ENCODE measurements around the gene MUC5AC. TPM values are rescaled to one million over a fixed set of nuclear protein-coding genes. Genes with fewer than 3 reads are reported as not detected.
A peak's percentile ranks its signal among the peaks of the same experiment; 100 is the strongest.

Gene MUC5AC
- total and polyA plus RNA-seq, 2 of the 13 experiments (the other 11 are each of a cell fraction or from before 2014, with no cell fraction given): under 0.01 TPM; not detected in 1

- BruUV-seq (replicated peaks): no TSS peak
- H3K27ac ChIP-seq (ENCODE audit: extremely low read length, insufficient read depth, low read length): no peak overlapping the region
- H3K9ac ChIP-seq (ENCODE audit: insufficient read depth, low read depth, low read length): no peak overlapping the region
- in situ Hi-C loops (cut with HindIII; ENCODE audit: extremely low pct_ligation_motif_present, low pct_unique_long_range_greater_than_20kb) (no loop called here), intact Hi-C loops (cut with micrococcal nuclease; ENCODE audit: unreplicated experiment) (no loop called here)
- ATAC-seq: peak; percentile 8
- H3K36me3 ChIP-seq (replicated peaks in 1 of 2; ENCODE audit: control insufficient read depth in 1 of 2, insufficient read depth in 2 of 2, low read length in 2 of 2): no peaks in the 10 kb centered on the region
- H3K9me3 ChIP-seq (ENCODE audit: low read length): no peaks in the 10 kb centered on the region
- H3K79me2 ChIP-seq (ENCODE audit: insufficient read depth, low read length): no peaks in the 10 kb centered on the region
- peaks cover 17 to 52% of the 10 kb centered on the region in 2 experiments; a peak in 4 of 5 replicates for H3K27me3 ChIP-seq (ENCODE audit: control insufficient read depth in 1 of 2, insufficient read depth in 2 of 2, low read length in 2 of 2)
- TF ChIP-seq ZNF234 (CRISPR knock-in tag; conservative IDR thresholded peaks at IDR 0.05): no peak
- TF ChIP-seq HNRNPL (IDR thresholded peaks at IDR 0.05; ENCODE audit: low read depth, low read length): no peak
- no peak for TF ChIP-seq ARNT2 (CRISPR knock-in tag; IDR thresholded peaks at IDR 0.05; ENCODE audit: low read depth)
- TF ChIP-seq, protein P1, sequence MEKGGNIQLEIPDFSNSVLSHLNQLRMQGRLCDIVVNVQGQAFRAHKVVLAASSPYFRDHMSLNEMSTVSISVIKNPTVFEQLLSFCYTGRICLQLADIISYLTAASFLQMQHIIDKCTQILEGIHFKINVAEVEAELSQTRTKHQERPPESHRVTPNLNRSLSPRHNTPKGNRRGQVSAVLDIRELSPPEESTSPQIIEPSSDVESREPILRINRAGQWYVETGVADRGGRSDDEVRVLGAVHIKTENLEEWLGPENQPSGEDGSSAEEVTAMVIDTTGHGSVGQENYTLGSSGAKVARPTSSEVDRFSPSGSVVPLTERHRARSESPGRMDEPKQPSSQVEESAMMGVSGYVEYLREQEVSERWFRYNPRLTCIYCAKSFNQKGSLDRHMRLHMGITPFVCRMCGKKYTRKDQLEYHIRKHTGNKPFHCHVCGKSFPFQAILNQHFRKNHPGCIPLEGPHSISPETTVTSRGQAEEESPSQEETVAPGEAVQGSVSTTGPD (CRISPR knock-in tag; IDR thresholded peaks at IDR 0.05): no peak
- no peak for TF ChIP-seq CAMTA2 (CRISPR knock-in tag; IDR thresholded peaks at IDR 0.05; ENCODE audit: borderline replicate concordance)
- TF ChIP-seq, protein P2, sequence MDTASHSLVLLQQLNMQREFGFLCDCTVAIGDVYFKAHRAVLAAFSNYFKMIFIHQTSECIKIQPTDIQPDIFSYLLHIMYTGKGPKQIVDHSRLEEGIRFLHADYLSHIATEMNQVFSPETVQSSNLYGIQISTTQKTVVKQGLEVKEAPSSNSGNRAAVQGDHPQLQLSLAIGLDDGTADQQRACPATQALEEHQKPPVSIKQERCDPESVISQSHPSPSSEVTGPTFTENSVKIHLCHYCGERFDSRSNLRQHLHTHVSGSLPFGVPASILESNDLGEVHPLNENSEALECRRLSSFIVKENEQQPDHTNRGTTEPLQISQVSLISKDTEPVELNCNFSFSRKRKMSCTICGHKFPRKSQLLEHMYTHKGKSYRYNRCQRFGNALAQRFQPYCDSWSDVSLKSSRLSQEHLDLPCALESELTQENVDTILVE (CRISPR knock-in tag; IDR thresholded peaks at IDR 0.05): no peak
- TF ChIP-seq ZBTB42 (CRISPR knock-in tag; IDR thresholded peaks at IDR 0.05): no peak
- no peak for TF ChIP-seq KDM2A (CRISPR knock-in tag; IDR thresholded peaks at IDR 0.05; ENCODE audit: borderline replicate concordance, low read depth)
- TF ChIP-seq SIN3B (IDR thresholded peaks at IDR 0.05; ENCODE audit: low read length): no peak
- no peak for TF ChIP-seq ZFP90 (CRISPR knock-in tag; IDR thresholded peaks at IDR 0.05; ENCODE audit: borderline replicate concordance)
- TF ChIP-seq, protein P3, sequence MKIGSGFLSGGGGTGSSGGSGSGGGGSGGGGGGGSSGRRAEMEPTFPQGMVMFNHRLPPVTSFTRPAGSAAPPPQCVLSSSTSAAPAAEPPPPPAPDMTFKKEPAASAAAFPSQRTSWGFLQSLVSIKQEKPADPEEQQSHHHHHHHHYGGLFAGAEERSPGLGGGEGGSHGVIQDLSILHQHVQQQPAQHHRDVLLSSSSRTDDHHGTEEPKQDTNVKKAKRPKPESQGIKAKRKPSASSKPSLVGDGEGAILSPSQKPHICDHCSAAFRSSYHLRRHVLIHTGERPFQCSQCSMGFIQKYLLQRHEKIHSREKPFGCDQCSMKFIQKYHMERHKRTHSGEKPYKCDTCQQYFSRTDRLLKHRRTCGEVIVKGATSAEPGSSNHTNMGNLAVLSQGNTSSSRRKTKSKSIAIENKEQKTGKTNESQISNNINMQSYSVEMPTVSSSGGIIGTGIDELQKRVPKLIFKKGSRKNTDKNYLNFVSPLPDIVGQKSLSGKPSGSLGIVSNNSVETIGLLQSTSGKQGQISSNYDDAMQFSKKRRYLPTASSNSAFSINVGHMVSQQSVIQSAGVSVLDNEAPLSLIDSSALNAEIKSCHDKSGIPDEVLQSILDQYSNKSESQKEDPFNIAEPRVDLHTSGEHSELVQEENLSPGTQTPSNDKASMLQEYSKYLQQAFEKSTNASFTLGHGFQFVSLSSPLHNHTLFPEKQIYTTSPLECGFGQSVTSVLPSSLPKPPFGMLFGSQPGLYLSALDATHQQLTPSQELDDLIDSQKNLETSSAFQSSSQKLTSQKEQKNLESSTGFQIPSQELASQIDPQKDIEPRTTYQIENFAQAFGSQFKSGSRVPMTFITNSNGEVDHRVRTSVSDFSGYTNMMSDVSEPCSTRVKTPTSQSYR (CRISPR knock-in tag; IDR thresholded peaks at IDR 0.05; ENCODE audit: borderline replicate concordance): no peak
- TF ChIP-seq CBX5 (CRISPR knock-in tag; IDR thresholded peaks at IDR 0.05; ENCODE audit: borderline replicate concordance): 0 out of 2 replicates have a peak, but pooled peaks have one; percentile 6
- 0 out of 2 replicates have a peak, but pooled peaks have one; percentile 46 for TF ChIP-seq RBFOX2 (IDR thresholded peaks at IDR 0.05; ENCODE audit: low read depth, low read length)
- peak; percentile 33 for TF ChIP-seq AGO2 (optimal IDR thresholded peaks at IDR 0.05; ENCODE audit: low read depth, low read length)
- TF ChIP-seq ZNF337 (CRISPR knock-in tag; IDR thresholded peaks at IDR 0.05; ENCODE audit: borderline replicate concordance, low read depth): no peak
- no peak for TF ChIP-seq KDM6A (CRISPR knock-in tag; IDR thresholded peaks at IDR 0.05; ENCODE audit: low read depth)
- no peak for TF ChIP-seq ZNF782 (CRISPR knock-in tag; IDR thresholded peaks at IDR 0.05; ENCODE audit: borderline replicate concordance)
- no peaks in the 10 kb centered on the region for H4K20me1 ChIP-seq (ENCODE audit: insufficient read depth, low read length)
- peaks cover 29% of the 10 kb centered on the region for H3K4me1 ChIP-seq (ENCODE audit: insufficient read depth, low read length)
- H3K4me2 ChIP-seq (ENCODE audit: low read depth, low read length): no peak overlapping the region
- no peak overlapping the region; a peak in 1 of 6 replicates for H3K4me3 ChIP-seq (replicated peaks in 1 of 3; ENCODE audit: insufficient read depth in 1 of 3, low read depth in 2 of 3, low read length in 3 of 3)
- ChIA-PET CTCF (ENCODE audit: low intra/inter-chr PET ratio, low total read pairs) (interaction anchor here (0.7 kb wide), 1 partner anchor 986 kb away, joined by 3 read pairs; the partner anchor contains the start of gene IGF2), POLR2A (interaction anchor here (1.5 kb wide), 1 partner anchor 109 kb away, joined by 3 read pairs; no protein-coding TSS in a partner anchor)
- 64% methylated on average over 14 of the region's 28 CpGs for WGBS (ENCODE audit: low lambda C conversion rate)
- FAIRE-seq: no peak
- no peak overlapping the region for H2AFZ ChIP-seq (ENCODE audit: low read length)
- peak; percentile 7 for DNase-seq (ENCODE audit: low spot score)
Observed at GRCh38 chr11:1153105-1153950, 4.4 kb upstream of the MUC5AC start.

All from HepG2 (cell line).